Epithelial cell of esophagus (primary cell): Measurements from ENCODE around the gene WDR93.
"Not testable (repeated sequence)": the region's sequence is repeated elsewhere in the genome, so short reads cannot be mapped to it uniquely, and the experiment has no call there.

Source experiments
- DNase-seq: peaks from one replicate; pipeline ENCODE4 v3.0.0; 2010; ENCODE audit warnings: low read depth
- H3K4me3 ChIP-seq: 2 replicates; pipeline ENCODE4 v1.5.1; 2011; ENCODE audit warnings: mild to moderate bottlenecking, low read length, control low read depth
- TF ChIP-seq, protein P1 (sequence below): IDR thresholded peaks from 2 replicates; pipeline ENCODE4 v1.5.1; 2011; ENCODE audit warnings: low read depth, mild to moderate bottlenecking, low read length, control low read depth, inconsistent platforms; ENCODE audit not compliant: insufficient read depth; ENCODE audit errors: missing control alignments

Gene WDR93

DNA sequence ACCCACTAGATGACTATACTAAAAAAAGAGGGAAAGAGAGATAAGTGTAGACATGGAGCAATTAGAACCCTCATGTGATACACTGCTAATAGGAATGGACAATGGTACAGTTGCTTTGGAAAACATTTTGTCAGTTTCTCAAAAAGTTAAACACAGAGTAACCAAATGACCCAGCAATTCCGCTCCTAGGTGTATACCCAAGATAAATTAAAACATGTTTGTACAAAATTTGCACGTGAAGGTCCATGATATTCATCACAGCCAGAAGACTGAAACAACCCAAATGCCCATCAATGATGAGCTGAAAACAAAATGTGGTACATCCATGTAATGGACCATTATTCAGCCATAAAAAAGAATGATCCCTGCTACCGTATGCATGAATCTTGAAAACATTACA, 97.3 kb downstream of the WDR93 start:
- no peak overlapping the region for H3K4me3 ChIP-seq
- no peak for DNase-seq
- TF ChIP-seq, protein P1, sequence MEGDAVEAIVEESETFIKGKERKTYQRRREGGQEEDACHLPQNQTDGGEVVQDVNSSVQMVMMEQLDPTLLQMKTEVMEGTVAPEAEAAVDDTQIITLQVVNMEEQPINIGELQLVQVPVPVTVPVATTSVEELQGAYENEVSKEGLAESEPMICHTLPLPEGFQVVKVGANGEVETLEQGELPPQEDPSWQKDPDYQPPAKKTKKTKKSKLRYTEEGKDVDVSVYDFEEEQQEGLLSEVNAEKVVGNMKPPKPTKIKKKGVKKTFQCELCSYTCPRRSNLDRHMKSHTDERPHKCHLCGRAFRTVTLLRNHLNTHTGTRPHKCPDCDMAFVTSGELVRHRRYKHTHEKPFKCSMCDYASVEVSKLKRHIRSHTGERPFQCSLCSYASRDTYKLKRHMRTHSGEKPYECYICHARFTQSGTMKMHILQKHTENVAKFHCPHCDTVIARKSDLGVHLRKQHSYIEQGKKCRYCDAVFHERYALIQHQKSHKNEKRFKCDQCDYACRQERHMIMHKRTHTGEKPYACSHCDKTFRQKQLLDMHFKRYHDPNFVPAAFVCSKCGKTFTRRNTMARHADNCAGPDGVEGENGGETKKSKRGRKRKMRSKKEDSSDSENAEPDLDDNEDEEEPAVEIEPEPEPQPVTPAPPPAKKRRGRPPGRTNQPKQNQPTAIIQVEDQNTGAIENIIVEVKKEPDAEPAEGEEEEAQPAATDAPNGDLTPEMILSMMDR: no peak

GRCh38 chr15:89788585-89788984, 98.0 kb downstream of the WDR93 start:
- DNase-seq, H3K4me3 ChIP-seq: not testable (repeated sequence)

GRCh38 chr15:89790206-89790605, 99.6 kb downstream of the WDR93 start:
- H3K4me3 ChIP-seq: no peak overlapping the region
- DNase-seq: no peak
- TF ChIP-seq, protein P1: no peak

GRCh38 chr15:89790661-89791060, 100.0 kb downstream of the WDR93 start:
- no peak for DNase-seq
- H3K4me3 ChIP-seq: no peak overlapping the region
- TF ChIP-seq, protein P1: no peak

GRCh38 chr15:89792106-89792805, 101.6 kb downstream of the WDR93 start:
- no peak overlapping the region for H3K4me3 ChIP-seq
- no peak for DNase-seq
- TF ChIP-seq, protein P1: no peak
